Stimulated activated naive CD4-positive, alpha-beta T cell treated with Interleukin-2 at 50 U/mL for 16 hours (primary cell): ENCODE results near the gene XDH.
A peak's percentile ranks its signal among the peaks of the same experiment; 100 is the strongest.

Experiments used
- DNase-seq: peaks from one replicate; lab custom pipeline; 2025; lab: John Stamatoyannopoulos, UW

The XDH gene

DNA sequence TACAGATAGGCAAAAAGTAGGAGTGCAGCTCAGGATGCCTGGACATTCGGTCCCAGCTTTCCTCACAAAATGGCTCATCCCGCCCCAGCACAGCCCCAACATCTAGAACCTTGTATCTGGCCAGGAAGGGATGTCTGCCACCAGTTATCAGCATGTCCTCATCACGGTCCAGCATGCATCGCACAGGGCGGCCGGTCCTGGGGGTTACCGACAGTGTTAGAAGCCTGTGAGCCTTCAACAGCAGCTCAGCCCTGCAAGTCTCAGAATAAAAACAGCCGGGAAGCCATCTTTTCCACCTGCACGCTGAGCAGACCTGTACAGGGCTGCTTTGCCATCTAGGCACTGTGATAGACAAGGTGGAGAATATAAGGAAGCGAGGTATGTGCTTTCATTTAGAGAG is 49.2 kb downstream of the XDH start:
- no peak for DNase-seq

DNA sequence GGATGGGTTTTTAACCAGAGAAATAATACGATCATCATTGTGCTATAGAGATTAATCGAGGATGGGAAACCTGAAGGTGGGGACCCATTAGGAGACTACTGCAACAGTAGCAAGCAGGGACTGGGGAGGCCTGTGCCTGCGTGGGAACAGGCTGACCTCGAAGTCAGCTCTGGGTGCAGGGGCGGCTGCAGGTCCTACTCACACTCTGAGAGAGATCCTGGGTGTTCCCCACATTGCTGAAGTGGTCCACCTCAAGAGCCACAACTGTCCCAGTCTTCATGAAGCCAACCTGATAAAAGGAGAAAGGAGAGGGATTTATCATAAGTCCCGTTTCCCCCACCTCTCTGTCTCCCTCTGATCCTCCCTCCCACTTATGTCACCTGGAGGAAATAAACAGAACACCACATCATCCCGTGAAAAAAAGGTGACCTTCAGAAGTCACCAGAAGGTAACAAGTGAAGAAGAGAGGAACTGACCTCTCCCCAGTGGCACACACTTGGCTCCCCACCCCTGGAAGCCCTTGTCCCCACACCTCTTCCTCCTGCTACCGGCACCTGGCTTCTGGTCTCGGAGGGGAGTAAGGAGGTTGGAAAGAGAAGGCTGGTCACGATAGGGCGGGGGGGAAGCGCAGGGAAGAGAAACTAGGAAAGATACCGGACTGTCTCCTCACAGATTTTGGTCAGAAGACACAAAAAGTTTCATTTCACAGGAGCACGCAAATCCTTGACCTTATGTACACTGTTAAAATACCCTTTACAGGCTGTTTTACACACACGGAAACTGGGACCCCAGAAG is 50.4 kb downstream of the XDH start:
- no peak for DNase-seq

DNA sequence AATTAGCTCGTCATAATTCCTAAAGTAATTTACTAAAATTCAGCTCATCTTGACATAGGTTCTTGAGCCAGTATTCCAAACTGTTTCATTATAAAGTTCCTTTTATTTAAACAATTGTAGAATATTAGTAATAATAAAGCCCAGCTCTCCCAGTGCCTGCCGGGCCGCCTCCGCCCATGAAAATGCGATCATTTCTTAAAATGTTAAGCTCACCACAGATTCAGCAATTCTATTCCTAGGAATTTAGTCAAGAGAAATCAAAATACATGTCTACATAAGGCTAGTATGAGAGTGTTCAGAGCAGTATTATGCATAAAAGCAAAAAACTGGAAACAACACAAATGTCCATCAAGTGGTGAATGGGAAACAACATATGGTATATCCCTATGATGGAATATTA is 52.0 kb downstream of the XDH start:
- no peak for DNase-seq

DNA sequence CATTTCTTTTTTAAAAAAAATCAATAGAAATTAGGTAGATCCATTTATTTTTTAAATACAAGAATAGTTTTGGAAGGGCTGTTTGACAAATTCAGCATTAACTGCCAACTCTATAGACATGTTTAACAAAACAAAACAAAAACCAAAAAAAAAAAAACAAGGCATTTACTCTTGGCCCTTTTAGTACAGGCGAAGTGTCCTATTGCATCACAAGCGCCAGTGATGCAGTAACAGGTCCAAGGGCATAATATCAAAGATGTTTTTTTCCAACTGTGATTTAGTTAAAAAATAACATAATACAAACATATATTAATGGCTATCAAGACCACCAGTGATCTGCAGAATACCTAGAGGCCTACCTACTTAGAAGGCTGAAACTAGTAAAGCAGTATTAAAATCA is 55.3 kb downstream of the XDH start:
- no peak for DNase-seq

DNA sequence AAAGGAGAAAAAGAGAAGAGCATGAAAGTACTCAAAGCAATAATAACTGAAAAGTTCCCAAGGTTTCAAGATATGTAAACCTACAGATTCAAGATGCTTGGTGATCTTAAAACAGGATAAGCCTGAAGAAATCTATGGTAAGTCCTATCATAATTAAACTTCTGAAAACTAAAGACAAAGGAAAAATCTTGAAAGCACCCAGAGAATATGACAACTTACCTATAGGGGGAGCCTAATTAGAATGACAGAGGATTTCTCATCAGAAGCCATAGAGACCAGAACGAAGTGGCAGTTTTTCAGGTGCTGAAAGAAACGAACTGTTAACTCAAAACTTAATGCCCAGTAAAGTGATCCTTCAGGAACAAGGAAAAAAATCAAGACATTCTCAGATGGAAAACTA is 59.7 kb downstream of the XDH start:
- DNase-seq, result no peak

DNA sequence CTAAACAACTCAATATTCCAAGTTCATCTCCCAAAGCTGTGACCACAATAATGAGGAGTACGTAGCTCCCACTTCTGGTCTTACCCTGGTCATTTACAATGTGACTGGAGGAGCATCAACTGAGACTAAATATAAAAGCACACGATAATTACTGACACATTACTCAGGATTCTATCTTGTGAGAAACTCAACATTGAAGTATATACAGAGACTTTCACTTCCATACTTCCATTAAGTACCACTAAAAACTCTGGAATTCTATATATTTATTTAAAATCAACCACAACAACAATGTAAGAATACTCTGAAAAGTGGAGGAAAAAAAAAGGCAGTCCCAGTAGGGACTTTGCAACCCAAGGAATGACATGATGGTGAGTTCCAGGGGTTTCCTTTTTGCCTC is 61.4 kb downstream of the XDH start:
- DNase-seq, result no peak

DNA sequence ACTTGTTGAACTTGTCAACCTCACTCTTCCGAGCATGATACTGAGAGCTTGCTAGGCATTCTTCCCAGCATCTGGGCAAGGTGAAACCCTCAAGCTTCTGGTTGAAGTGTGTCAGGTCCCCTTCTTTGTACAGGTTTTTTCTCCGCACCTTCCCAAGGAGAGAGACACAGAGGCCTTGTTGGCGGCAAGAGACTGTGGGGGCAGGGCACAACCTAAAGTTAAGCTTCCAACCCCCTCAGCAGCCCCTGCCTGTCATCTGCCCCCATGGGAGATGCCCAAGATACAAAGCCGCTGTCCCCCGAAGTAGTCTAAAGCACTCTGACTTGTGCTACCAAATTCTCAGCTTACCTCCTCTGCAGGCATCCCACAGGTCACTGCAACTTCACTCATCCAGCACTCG is 64.9 kb downstream of the XDH start:
- DNase-seq, result no peak

DNA sequence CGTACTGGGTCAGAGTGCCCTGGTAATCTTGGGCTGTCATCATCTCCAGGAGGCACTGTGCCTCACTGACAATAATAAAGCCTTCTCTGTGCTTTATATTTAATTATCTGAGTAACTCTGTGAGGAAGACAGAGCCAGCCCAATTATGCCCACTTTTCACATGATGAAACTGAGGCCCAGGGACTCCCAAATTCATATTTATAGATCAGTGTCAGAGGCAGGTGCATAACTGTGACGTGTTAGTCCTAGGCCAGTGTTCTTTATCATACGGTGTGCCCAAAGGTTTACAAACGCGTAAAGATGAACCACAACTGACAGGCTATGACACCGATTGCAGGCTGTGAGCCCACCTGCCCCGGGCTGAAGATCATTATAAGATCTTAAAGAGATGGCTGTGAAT is 65.4 kb downstream of the XDH start:
- DNase-seq, result no peak

DNA sequence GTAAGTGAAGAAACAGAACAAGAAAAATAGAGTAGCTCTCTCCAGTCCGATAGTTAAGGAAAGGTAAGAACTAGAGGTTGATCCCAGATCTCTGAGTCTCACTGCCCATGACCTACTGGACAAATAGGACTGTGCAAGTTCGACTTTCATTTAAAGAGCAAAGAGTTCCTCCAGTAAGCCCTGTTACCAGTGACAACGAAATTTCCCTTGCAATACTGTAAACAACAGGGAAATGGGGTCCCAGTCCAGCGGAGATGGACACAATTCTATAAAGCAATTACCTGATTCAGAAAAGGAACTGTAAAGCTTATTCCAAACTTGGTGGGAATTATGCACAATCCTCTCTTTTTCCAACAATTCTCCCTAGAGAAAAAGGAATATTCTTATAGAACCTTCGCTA is 65.9 kb downstream of the XDH start:
- no peak for DNase-seq

DNA sequence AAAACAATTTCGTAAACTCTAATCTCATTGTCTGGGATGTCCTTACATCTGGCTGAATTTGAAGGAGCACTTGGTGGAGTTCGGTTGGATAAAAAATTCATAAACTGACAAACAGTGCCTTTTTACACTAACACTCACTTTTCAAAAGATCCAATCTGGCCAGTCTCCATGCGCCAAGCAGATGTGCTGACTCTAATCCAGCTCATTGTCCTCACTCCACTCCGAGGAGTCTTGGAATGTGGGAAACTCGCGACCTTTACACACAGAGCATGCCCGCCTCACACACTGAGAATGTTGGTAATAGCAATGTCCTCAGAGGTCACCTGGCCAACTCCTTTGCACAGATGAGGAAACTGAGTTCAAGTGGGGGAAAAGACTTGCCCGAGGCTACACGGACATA is 66.8 kb downstream of the XDH start:
- DNase-seq, result no peak

DNA sequence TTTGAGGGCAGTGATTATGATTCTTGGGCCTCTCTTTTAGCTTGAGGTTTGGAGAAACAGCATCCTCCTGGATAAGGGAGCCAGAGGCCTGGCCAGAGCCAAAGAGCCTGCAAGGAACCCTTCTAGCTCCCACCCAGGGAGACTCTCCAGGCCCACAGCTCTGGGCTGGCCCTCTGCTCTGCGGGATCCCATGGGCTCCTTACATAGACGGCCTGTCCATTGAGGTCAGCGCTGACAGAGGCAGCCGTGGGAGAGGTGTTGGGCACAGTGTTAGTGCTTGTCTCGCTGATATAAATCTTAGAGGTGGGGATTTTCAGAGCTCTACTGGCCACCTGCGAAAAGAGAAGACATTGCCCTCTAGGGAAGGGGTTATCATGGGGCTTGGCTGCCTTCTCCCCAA is 67.2 kb downstream of the XDH start:
- DNase-seq, result no peak

DNA sequence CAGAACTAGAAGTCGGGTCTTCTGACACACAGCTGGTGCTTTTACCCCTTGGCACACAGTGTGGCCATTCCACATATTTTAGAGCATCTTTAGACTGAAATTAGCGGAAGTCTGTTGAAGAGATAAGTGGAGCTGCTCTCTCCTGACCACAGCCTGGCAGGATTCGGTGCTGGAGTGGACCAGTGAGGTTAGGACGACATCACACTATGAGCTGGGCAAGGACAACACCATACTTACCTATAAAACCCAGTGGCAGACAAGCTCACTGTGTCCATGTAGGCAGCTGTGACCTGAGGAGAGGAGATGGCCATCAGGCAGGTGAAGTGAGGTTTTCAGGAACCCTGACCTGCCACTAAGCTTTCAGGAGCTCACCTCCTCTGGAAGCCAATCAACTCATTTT is 70.1 kb downstream of the XDH start:
- no peak for DNase-seq

DNA sequence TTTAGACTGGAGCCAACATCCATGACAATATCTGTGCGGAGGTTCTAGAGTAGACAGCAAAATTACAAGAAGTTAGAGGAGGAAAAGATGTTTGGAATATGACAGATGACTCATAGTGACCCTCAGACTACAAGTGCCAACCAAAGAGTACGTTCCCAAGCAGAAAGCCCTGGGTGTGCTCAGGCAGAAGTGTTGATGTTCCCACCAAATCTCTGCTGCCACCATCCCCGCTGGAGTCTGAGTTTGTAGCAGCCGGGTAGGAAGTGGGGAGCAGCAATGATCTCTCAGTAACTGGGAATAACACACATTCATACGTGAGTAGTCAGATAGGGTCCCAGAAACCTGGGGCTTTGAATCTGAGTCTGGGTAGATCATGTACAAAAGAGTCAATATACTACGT is 73.2 kb downstream of the XDH start:
- DNase-seq, result no peak

DNA sequence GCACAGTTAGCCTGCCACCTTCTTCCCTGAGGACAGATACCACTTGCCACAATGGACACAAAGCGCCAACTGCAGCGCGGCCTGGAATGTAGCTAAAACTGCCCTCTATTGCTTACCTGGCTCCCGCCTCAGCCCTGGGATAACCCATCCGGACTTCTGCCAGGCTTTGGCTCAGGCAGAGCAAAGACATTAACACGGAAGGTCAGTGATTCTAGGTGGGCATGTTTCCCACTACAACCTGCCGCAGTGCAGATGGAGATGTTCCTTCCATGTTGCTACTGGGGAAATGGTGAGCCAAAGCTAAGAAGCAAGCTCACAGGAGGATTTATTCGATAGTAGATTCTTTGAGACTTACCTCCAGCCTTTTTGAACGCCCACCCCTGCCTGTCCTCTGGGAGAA is 74.8 kb downstream of the XDH start:
- no peak for DNase-seq

DNA sequence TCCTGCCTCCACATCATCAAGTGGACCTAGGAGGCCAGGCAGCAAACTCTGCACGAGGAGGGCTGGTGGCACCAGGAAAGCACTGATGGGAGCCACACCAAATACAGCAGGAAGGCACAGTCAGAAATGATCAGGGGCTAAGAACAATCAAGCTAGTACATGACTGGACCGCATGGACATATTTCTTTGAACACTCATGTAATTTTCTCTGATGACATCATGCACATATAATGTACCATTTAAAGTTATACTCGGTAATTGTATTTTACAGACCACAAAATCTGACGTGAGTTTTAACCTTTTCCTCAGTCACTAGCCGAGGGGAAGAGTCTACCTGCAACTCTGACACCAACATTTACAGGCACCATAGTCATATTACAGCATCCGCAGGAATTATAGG is 76.7 kb downstream of the XDH start:
- no peak for DNase-seq

DNA sequence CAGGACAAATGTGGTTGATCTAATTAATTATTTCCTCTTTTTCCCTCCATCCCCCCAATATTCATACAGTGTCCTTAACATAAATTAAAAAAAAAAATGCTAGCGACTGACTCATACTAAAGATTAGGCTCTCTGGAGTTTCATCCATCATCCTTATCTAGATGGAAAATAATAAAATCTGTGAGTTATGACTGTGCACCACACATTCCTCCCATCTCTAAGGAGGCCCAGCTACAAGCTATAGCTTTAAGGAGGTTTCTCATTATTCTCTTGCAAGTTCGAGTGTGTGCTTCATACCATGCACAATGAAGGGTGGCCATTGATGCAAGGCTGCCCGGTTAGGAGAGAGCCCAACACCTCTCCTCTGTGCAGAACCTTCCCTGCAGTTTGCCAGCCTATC is 77.3 kb downstream of the XDH start:
- no peak for DNase-seq

DNA sequence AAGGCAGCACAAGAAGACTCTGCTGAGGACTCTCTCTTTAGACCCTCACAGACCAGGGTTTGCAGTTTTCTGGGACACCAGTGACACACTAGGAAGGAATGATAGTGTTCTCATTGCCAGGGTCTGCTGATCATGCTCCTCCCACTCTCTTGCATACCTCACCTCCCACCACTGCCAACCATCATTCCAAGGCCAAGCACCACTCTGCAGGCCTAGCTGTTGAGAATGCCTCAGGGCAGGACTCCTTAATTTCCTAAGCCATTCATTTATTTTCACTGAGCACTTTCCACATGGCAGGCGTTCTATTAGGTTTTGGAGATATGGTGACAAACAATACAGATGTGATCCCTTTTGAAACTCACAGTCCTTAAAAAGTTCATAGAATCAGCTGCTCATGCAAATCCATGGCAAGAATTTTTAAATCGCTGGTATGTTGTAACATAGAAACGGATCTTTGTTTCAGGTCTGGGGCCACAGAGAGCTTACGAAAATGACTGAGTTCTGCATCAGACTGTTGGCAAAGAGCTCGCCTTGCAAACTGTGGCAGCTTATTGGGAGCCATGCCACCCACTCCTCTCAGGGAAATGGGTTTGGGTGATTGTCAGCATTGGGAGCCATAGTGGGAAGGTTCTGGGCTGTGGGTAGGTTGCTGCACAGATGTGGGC is 78.5 kb downstream of the XDH start:
- DNase-seq, result no peak

DNA sequence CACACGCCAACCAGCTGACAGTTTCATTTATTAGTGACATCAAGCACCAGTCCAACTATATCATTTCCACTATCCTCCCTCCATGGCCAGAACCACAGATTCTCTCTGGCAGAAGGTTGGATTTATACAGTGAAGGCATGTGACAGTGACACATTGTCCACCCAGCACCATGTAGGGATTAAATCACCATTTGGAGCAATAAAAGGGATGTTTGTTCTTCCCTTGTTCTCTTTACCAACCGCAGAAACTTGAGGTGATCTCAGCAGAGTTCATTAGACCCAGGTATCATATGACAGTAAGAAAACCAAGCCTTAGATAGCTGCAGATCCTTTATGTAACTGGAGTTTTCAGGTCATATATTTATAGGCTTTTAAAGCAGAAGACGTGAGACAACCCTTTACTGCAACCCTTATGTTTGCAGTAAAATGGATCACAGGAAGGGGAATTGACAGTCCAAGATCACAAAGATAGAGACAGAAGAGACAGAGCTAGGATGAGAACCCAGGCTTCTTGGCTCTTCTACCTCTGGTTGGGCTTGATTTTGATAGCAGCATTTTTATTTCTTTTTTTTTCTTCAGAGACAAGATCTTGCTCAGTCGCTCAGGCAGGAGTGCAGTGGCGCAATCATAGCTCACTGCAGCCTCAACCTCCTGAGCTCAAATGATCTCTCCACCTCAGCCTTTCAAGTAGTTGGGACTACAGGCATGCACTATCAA is 80.1 kb downstream of the XDH start:
- no peak for DNase-seq

DNA sequence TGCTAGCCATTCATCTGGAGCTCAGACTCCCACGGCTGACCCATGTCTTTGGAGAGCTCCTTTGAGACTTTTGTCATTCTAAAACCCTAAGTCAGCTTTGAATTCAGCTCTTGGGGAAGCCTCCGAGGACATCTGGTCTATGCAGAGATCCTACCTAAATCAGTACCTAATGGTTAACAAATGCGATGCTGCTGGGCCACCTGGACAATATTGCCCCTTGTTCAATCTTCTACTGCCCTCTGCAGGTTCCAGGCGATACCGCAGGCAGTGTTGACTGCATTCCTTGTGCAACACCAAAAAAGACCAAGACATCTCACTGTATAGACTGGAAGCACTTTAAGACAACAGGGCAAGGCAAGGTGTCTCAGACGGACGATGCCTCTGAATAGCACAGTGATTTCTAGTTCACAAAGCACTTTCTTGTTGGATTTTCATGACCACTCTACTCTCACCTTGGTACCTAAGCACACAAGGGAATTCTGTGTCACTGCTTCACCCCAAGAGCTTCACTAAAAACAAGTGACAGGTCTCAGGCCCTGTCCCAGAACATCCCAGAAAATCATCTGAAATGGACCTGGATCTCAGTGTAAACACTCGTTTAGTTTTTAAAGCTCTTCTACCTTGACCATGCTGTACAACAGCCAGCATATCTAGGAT is 80.9 kb downstream of the XDH start:
- DNase-seq, result peak; percentile 65

DNA sequence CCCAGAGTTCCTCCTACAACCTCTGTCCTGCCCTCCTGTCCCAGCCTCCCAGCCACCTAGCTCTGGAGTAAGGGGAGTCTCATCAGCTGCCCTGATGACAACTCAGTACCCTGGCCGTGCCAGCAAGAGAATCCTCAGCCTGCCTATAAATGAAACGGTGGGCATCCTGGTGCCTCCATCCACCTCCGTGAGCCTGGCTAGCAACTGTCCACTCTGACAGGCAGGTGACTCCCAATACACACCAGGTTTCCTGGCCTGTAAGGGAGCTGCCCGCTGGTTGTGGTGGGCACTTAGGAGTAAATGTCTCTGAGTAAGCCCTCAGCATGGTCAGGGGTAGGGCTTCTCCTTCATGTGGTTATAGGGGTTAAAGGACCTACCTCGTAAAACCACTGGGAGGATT is 81.5 kb downstream of the XDH start:
- no peak for DNase-seq

DNA sequence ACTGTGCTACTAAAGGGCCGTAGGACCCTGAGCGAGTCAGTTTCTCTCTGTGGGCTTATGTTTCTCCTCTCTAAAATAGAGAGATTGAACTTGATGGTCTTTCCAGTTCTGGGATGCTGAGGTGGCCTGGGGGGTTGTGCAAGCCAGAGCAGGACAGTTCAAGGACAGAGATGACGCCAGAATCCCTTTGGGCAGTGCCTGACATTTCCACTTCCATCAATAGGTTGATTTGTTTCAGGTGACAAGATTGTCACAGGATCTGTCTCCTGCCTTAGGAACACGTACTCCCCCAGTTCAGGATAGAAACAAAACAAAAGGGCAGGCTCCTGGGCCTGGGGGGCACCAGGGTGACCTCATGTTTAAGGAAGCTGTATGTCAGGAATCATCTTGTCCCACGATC is 82.0 kb downstream of the XDH start:
- DNase-seq, result no peak

DNA sequence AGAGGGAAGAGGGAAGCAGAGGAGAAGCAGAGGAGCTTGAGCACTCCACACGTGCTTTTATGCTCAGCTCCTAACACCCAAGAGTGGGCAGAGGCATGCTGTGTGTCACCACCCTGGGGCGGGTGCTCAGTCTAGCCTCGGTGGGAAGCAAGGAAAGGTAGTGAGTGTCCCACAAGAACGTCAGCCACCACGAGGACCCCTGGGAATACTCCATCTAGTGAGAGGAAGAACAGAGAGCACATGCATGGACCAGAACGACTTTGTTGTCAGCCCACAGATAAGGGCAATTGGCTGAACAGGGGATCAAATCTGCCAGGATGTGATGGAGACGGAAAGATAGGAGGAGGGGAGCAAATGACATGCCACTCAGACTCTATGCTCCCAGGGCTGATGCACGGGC is 83.4 kb downstream of the XDH start:
- DNase-seq, result no peak

DNA sequence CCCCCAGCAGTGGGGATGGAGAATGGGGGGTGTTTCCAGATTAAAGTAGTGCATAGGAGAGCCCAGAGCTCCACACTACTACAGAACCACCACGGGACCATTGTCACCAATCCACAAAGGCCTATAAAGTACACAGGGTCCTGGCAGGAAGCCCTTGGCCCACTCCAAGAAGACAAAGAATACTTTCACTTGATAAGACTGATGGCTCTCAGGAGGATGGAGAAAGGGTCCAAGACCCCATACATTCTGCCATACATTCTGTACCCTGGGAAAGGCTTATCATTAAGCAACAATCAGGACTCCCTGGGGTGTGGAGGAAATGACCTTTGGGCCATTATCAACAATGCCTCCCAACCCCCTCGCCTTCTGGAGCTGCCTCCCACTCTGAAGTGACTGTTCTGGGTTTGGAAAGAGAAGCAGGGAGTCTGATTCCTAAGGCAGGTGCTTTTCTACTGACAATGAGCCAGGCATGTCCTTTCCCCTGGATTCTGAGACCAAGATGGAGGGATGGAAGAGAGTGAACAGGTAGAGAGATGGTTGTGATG is 85.4 kb downstream of the XDH start:
- no peak for DNase-seq
